H9 (cell line): Measurements from ENCODE around the gene CACNA1A. TPM values are rescaled to one million over a fixed set of nuclear protein-coding genes. Genes with fewer than 3 reads are reported as not detected.

Experiments used
- DNase-seq: peaks from one replicate; pipeline ENCODE4 v3.0.0-alpha.2; 2017
- H2AFZ ChIP-seq: one replicate; pipeline ENCODE4 v1.6.1; 2013; ENCODE audit warnings: mild to moderate bottlenecking, low read length, control low read depth, moderate library complexity
- H2AK5ac ChIP-seq: 2 replicates; pipeline ENCODE4 v1.6.1; 2013; ENCODE audit warnings: low read length, control low read depth, mixed read lengths; ENCODE audit not compliant: insufficient read length
- H2BK120ac ChIP-seq: one replicate; pipeline ENCODE4 v1.6.1; 2013; ENCODE audit warnings: low read depth, mild to moderate bottlenecking, low read length, control low read depth, inconsistent platforms; ENCODE audit not compliant: poor library complexity, severe bottlenecking
- H2BK12ac ChIP-seq: 2 replicates; pipeline ENCODE4 v1.6.1; 2013; ENCODE audit warnings: low read length, control low read depth, mixed read lengths, low read depth; ENCODE audit not compliant: insufficient read length
- H2BK15ac ChIP-seq: 2 replicates; pipeline ENCODE4 v1.6.1; 2013; ENCODE audit warnings: low read depth, low read length, control low read depth
- H2BK20ac ChIP-seq: one replicate; pipeline ENCODE4 v1.6.1; 2013; ENCODE audit warnings: low read depth, mild to moderate bottlenecking, low read length, control low read depth, inconsistent platforms; ENCODE audit not compliant: poor library complexity, severe bottlenecking
- H2BK5ac ChIP-seq: 2 replicates; pipeline ENCODE4 v1.6.1; 2013; ENCODE audit warnings: low read length, control low read depth, mixed read lengths; ENCODE audit not compliant: insufficient read length
- H3K14ac ChIP-seq: 2 replicates; pipeline ENCODE4 v1.6.1; 2013; ENCODE audit warnings: low read length, control low read depth; ENCODE audit not compliant: insufficient read depth
- H3K18ac ChIP-seq: 2 replicates; pipeline ENCODE4 v1.6.1; 2013; ENCODE audit warnings: low read depth, mild to moderate bottlenecking, mixed read lengths, low read length, control low read depth; ENCODE audit not compliant: insufficient read length
- H3K23ac ChIP-seq: 2 replicates; pipeline ENCODE4 v1.6.1; 2013; ENCODE audit warnings: low read length, control low read depth, mixed read lengths, low read depth; ENCODE audit not compliant: insufficient read length
- H3K23me2 ChIP-seq: 2 replicates; pipeline ENCODE4 v1.6.1; 2013; ENCODE audit warnings: low read depth, mild to moderate bottlenecking, mixed read lengths, low read length, control low read depth; ENCODE audit not compliant: insufficient read length, poor library complexity, severe bottlenecking
- H3K27ac ChIP-seq: 2 replicates; pipeline ENCODE4 v1.5.1; 2013; ENCODE audit warnings: low read length, control low read depth, mixed read lengths, low read depth; ENCODE audit not compliant: insufficient read length
- H3K27me3 ChIP-seq: 2 replicates; pipeline ENCODE4 v1.6.1; 2013; ENCODE audit warnings: low read length, control low read depth, inconsistent platforms; ENCODE audit not compliant: insufficient read depth
- H3K4ac ChIP-seq: 2 replicates; pipeline ENCODE4 v1.6.1; 2013; ENCODE audit warnings: low read depth, mild to moderate bottlenecking, control low read depth, inconsistent platforms, low read length, moderate library complexity
- H3K4me1 ChIP-seq: 2 replicates; pipeline ENCODE4 v1.6.1; 2013; ENCODE audit warnings: low read length, control low read depth, inconsistent platforms; ENCODE audit not compliant: insufficient read depth
- H3K4me2 ChIP-seq: 2 replicates; pipeline ENCODE4 v1.6.1; 2013; ENCODE audit warnings: low read length, control low read depth, mixed read lengths; ENCODE audit not compliant: insufficient read length, insufficient read depth
- H3K56ac ChIP-seq: 2 replicates; pipeline ENCODE4 v1.6.1; 2013; ENCODE audit warnings: low read depth, mild to moderate bottlenecking, mixed read lengths, low read length, control low read depth; ENCODE audit not compliant: insufficient read length
- H3K79me1 ChIP-seq: 2 replicates; pipeline ENCODE4 v1.6.1; 2013; ENCODE audit warnings: low read depth, mild to moderate bottlenecking, moderate library complexity, low read length, control low read depth, inconsistent platforms; ENCODE audit not compliant: insufficient read depth, poor library complexity, severe bottlenecking
- H3K79me2 ChIP-seq: 2 replicates; pipeline ENCODE4 v1.6.1; 2013; ENCODE audit warnings: low read length, control low read depth, inconsistent platforms; ENCODE audit not compliant: insufficient read depth
- H3K9ac ChIP-seq: 2 replicates; pipeline ENCODE4 v1.6.1; 2013; ENCODE audit warnings: low read length, control low read depth, mixed read lengths; ENCODE audit not compliant: insufficient read length; ENCODE audit errors: extremely low read depth
- H3K9me3 ChIP-seq: one replicate; pipeline ENCODE4 v1.6.1; 2013; ENCODE audit warnings: low read depth, low read length, inconsistent platforms; ENCODE audit not compliant: control insufficient read depth
- H3T11ph ChIP-seq: one replicate; pipeline ENCODE4 v1.6.1; 2013; ENCODE audit warnings: mild to moderate bottlenecking, low read length, control low read depth, inconsistent platforms
- H4K20me1 ChIP-seq: one replicate; pipeline ENCODE4 v1.6.1; 2013; ENCODE audit not compliant: control insufficient read depth, insufficient read length, insufficient read depth
- H4K5ac ChIP-seq: 2 replicates; pipeline ENCODE4 v1.6.1; 2013; ENCODE audit warnings: low read depth, mild to moderate bottlenecking, mixed read lengths, low read length, control low read depth; ENCODE audit not compliant: insufficient read length
- H4K8ac ChIP-seq: replicated peaks from 2 replicates; pipeline ENCODE4 v1.6.1; 2013; ENCODE audit warnings: low read length, control low read depth, mixed read lengths, low read depth; ENCODE audit not compliant: insufficient read length
- H4K91ac ChIP-seq: 2 replicates; pipeline ENCODE4 v1.6.1; 2013; ENCODE audit warnings: low read depth, mild to moderate bottlenecking, moderate library complexity, mixed read lengths, low read length, control low read depth; ENCODE audit not compliant: insufficient read length
- H3K27ac Mint-ChIP-seq, 3 experiments: 2 replicates in 2 of 3; 3 replicates in 1 of 3; pipeline ENCODE4 v1.8.0; 2020 to 2021; ENCODE audit warnings: mixed read lengths in 3 of 3, mild to moderate bottlenecking in 1 of 3, moderate library complexity in 1 of 3
- H3K27me3 Mint-ChIP-seq: 2 replicates; pipeline ENCODE4 v1.8.0; 2021; ENCODE audit warnings: low read depth, mild to moderate bottlenecking, moderate library complexity, mixed read lengths
- H3K36me3 Mint-ChIP-seq, 3 experiments: 2 replicates in 2 of 3; 3 replicates in 1 of 3; pipeline ENCODE4 v1.8.0; 2020 to 2021; ENCODE audit warnings: low read depth in 3 of 3, mixed read lengths in 3 of 3; ENCODE audit not compliant: insufficient read depth in 1 of 3
- H3K4me1 Mint-ChIP-seq, 2 experiments: 2 replicates each; pipeline ENCODE4 v1.8.0; 2020; ENCODE audit warnings: mixed read lengths in 2 of 2
- H3K4me3 Mint-ChIP-seq, 2 experiments: 2 replicates in 1 of 2; 3 replicates in 1 of 2; pipeline ENCODE4 v1.8.0; 2020 to 2021; ENCODE audit warnings: mild to moderate bottlenecking in 2 of 2, mixed read lengths in 2 of 2, moderate library complexity in 1 of 2
- H3K9me3 Mint-ChIP-seq, 2 experiments: 2 replicates in 1 of 2; 3 replicates in 1 of 2; pipeline ENCODE4 v1.8.0; 2020; ENCODE audit warnings: mild to moderate bottlenecking in 2 of 2, mixed read lengths in 2 of 2, moderate library complexity in 1 of 2
- CTCF ChIP-seq: fragments of 200-600 bp; sonication (generic); conservative IDR thresholded peaks from 3 replicates; pipeline ENCODE4 v1.8.0; 2021; ENCODE audit warnings: antibody characterized with exemption, mild to moderate bottlenecking
- WGBS: extraction: QIAGEN DNeasy Blood & Tissue Kit; methylation state at CpG from one replicate; pipeline ENCODE4 v1.1.7; 2013; ENCODE audit warnings: missing lambda C conversion rate, low lambda C conversion rate, mixed read lengths; ENCODE audit not compliant: insufficient read length; ENCODE audit errors: extremely low coverage; 5-methylcytosine and 5-hydroxymethylcytosine counted together
- total RNA-seq: library from RNA; stranded (reverse); gene quantifications from 2 replicates; pipeline ENCODE4 v1.2.1, GENCODE V29; 2021

The CACNA1A gene
- total RNA-seq, 1 experiment from 2014 or later = 8.0 TPM

DNA sequence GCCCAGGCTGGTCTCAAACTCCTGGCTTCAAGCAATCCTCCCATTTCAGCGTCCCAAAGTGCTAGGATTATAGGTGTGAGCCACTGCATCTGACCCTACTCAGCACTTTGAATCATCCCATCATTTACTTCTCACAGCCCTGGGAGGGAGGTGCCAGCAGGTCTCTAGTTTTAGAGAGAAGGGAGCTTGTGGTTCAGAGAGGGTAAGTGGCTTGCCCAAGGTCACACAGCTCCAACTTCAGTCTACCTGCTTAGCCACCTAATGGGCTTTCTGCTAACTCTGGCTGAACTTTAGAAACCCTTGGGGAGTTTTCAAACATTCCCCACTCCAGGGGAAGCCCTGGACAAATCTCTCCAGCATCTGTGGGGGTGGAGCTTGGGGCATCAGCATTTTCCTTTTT is 18.3 kb downstream of the CACNA1A start:
- Histone ChIP-seq H4K8ac (no peak overlapping the region), H3K14ac (no peak overlapping the region), H3K9ac (no peak overlapping the region), H2AK5ac (no peak overlapping the region), H3K27me3 (no peaks in the 10 kb centered on the region), H3T11ph (no peak overlapping the region), H3K56ac (no peak overlapping the region), H4K91ac (no peak overlapping the region), H3K4me2 (no peak overlapping the region), H3K79me1 (no peaks in the 10 kb centered on the region), H4K20me1 (no peaks in the 10 kb centered on the region), H3K9me3 (peaks cover 5% of the 10 kb centered on the region), H2BK5ac (no peak overlapping the region), H3K23me2 (no peaks in the 10 kb centered on the region), H2BK120ac (no peak overlapping the region), H3K23ac (no peak overlapping the region), H3K18ac (no peak overlapping the region), H4K5ac (no peak overlapping the region), H2BK15ac (no peak overlapping the region), H3K4me1 (peaks cover 2% of the 10 kb centered on the region; the same call in 1 of the 2 replicates), H3K27ac (no peak overlapping the region), H3K4ac (no peak overlapping the region), H2AFZ (no peak overlapping the region), H2BK12ac (no peak overlapping the region), H2BK20ac (no peak overlapping the region), H3K79me2 (no peaks in the 10 kb centered on the region)
- H3K9me3 Mint-ChIP-seq = peaks cover 3 to 6% of the 10 kb centered on the region in 2 experiments; a peak in 4 of 5 replicates
- peaks cover 10 to 20% of the 10 kb centered on the region in 2 experiments for H3K4me1 Mint-ChIP-seq
- TF ChIP-seq CTCF = no peak
- no peak overlapping the region for H3K27ac Mint-ChIP-seq
- peaks cover 0 to 11% (median 10%) of the 10 kb centered on the region in 3 experiments; a peak in 4 of 7 replicates for H3K36me3 Mint-ChIP-seq
- H3K4me3 Mint-ChIP-seq = no peak overlapping the region
- no peak for DNase-seq
- no CpG with 5 or more reads among the region's 1 CpG for WGBS
- H3K27me3 Mint-ChIP-seq = peaks cover 8% of the 10 kb centered on the region
